Neuronal stem cell (in vitro differentiated cells): ENCODE data around the gene COQ2.

ENCODE experiments used
- DNase-seq: peaks from one replicate; pipeline ENCODE4 v3.0.0-alpha.2; 2013; ENCODE audit warnings: low spot score
- H2AFZ ChIP-seq: one replicate; pipeline ENCODE4 v1.6.1; 2013; ENCODE audit warnings: mild to moderate bottlenecking, low read length, inconsistent platforms
- H2AK5ac ChIP-seq: 2 replicates; pipeline ENCODE4 v1.6.1; 2013; ENCODE audit warnings: low read depth, mild to moderate bottlenecking, inconsistent platforms, low read length, moderate library complexity, mixed read lengths
- H2BK120ac ChIP-seq: 2 replicates; pipeline ENCODE4 v1.6.1; 2013; ENCODE audit warnings: low read depth, mild to moderate bottlenecking, inconsistent platforms, low read length, moderate library complexity, mixed read lengths
- H2BK12ac ChIP-seq: one replicate; pipeline ENCODE4 v1.6.1; 2013; ENCODE audit warnings: low read length, inconsistent platforms
- H2BK15ac ChIP-seq: 2 replicates; pipeline ENCODE4 v1.6.1; 2013; ENCODE audit warnings: mild to moderate bottlenecking, low read length, inconsistent platforms, mixed read lengths
- H2BK5ac ChIP-seq: one replicate; pipeline ENCODE4 v1.6.1; 2013; ENCODE audit warnings: inconsistent platforms, mild to moderate bottlenecking, low read length, moderate library complexity
- H3K14ac ChIP-seq: one replicate; pipeline ENCODE4 v1.6.1; 2013; ENCODE audit warnings: low read length, inconsistent platforms
- H3K18ac ChIP-seq: 2 replicates; pipeline ENCODE4 v1.6.1; 2013; ENCODE audit warnings: low read length, inconsistent platforms
- H3K23ac ChIP-seq: 2 replicates; pipeline ENCODE4 v1.6.1; 2013; ENCODE audit warnings: low read depth, mild to moderate bottlenecking, mixed read lengths, low read length, inconsistent platforms; ENCODE audit not compliant: poor library complexity
- H3K27ac ChIP-seq: replicated peaks from 3 replicates; pipeline ENCODE4 v1.5.1; 2013; ENCODE audit warnings: low read length, inconsistent platforms
- H3K27me3 ChIP-seq, 3 experiments: 2 replicates each; pipeline ENCODE4 v1.6.1; 2013; ENCODE audit warnings: low read length in 3 of 3, mild to moderate bottlenecking in 2 of 3, inconsistent platforms in 1 of 3, low read depth in 1 of 3, mixed read lengths in 1 of 3, moderate library complexity in 1 of 3; ENCODE audit not compliant: control insufficient read depth in 3 of 3, insufficient read depth in 3 of 3
- H3K36me3 ChIP-seq, 2 donors: replicated peaks in 1 of 2; 2 replicates each; pipeline ENCODE4 v1.6.1; 2013; ENCODE audit warnings: low read length in 2 of 2; ENCODE audit not compliant: control insufficient read depth in 2 of 2, insufficient read depth in 2 of 2
- H3K4ac ChIP-seq: 2 replicates; pipeline ENCODE4 v1.6.1; 2013; ENCODE audit warnings: inconsistent platforms, mild to moderate bottlenecking, low read length, moderate library complexity
- H3K4me1 ChIP-seq, 2 donors: 1 replicate in 1 of 2; 2 replicates in 1 of 2; pipeline ENCODE4 v1.6.1; 2013; ENCODE audit warnings: low read length in 2 of 2, low read depth in 1 of 2; ENCODE audit not compliant: control insufficient read depth in 2 of 2, insufficient read depth in 1 of 2
- H3K4me2 ChIP-seq: one replicate; pipeline ENCODE4 v1.6.1; 2013; ENCODE audit warnings: mild to moderate bottlenecking, low read length, inconsistent platforms; ENCODE audit not compliant: insufficient read depth, poor library complexity, severe bottlenecking
- H3K4me3 ChIP-seq, 2 donors: 2 replicates each; pipeline ENCODE4 v1.5.1; 2013; ENCODE audit warnings: low read length in 2 of 2, mild to moderate bottlenecking in 2 of 2, inconsistent platforms in 1 of 2, moderate library complexity in 1 of 2
- H3K79me1 ChIP-seq: one replicate; pipeline ENCODE4 v1.6.1; 2013; ENCODE audit warnings: low read depth, mild to moderate bottlenecking, inconsistent platforms, low read length, moderate library complexity
- H3K9ac ChIP-seq: one replicate; pipeline ENCODE4 v1.6.1; 2013; ENCODE audit warnings: mild to moderate bottlenecking, low read depth, low read length, inconsistent platforms; ENCODE audit not compliant: poor library complexity
- H3K9me3 ChIP-seq, 2 donors: replicated peaks in 1 of 2; 2 replicates each; pipeline versions ENCODE3 to v1.6.1; 2013; ENCODE audit warnings: low read length in 2 of 2, mild to moderate bottlenecking in 2 of 2, inconsistent platforms in 1 of 2, low read depth in 1 of 2, mixed read lengths in 1 of 2, moderate library complexity in 1 of 2; ENCODE audit not compliant: control insufficient read depth in 2 of 2, insufficient read depth in 1 of 2
- H4K8ac ChIP-seq: one replicate; pipeline ENCODE4 v1.6.1; 2013; ENCODE audit warnings: low read depth, mild to moderate bottlenecking, inconsistent platforms, low read length, moderate library complexity
- H4K91ac ChIP-seq: one replicate; pipeline ENCODE4 v1.6.1; 2013; ENCODE audit warnings: low read length, low read depth, mild to moderate bottlenecking, inconsistent platforms; ENCODE audit not compliant: poor library complexity
- WGBS, 2 donors: extraction: QIAGEN DNeasy Blood & Tissue Kit; methylation state at CpG; one replicate each; pipeline ENCODE4 v1.1.7; 2013; ENCODE audit warnings: missing lambda C conversion rate in 2 of 2, mixed read lengths in 1 of 2; ENCODE audit not compliant: insufficient read length in 2 of 2, insufficient replicate concordance in 1 of 2; ENCODE audit errors: extremely low coverage in 2 of 2; 5-methylcytosine and 5-hydroxymethylcytosine counted together

COQ2 gene

DNA sequence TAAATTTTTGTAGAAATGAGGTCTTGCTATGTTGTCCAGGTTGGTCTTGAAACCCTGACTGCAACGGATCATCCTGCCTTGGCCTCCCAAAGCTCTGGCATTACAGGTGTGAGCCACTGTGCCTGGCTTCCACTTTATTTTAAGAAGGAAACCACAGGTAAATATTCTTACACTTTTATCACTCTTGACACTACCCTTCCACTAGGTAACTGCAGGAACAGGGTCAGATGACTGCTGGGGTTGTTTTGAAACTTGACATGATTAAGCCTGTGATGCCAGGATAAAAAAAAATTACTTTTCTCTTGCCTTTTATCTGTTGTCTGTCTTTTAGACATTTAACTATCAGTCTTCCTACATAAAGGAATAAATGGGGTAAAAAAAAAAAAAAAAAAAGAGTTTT, 43.5 kb downstream of the COQ2 start:
- no peak overlapping the region for H2BK15ac ChIP-seq
- H2BK5ac ChIP-seq, result no peak overlapping the region
- no peak overlapping the region for H2AK5ac ChIP-seq
- H3K36me3 ChIP-seq, result no peaks in the 10 kb centered on the region
- H3K4me1 ChIP-seq, result peaks cover 0 to 3% of the 10 kb centered on the region in 2 donors
- no peak overlapping the region for H4K91ac ChIP-seq
- H3K18ac ChIP-seq, result no peak overlapping the region
- H3K4ac ChIP-seq, result no peak overlapping the region
- no peak overlapping the region for H2AFZ ChIP-seq
- no peak overlapping the region for H3K23ac ChIP-seq
- no peak overlapping the region for H3K14ac ChIP-seq
- H3K4me3 ChIP-seq, result no peak overlapping the region
- no peaks in the 10 kb centered on the region for H3K9me3 ChIP-seq
- H4K8ac ChIP-seq, result no peak overlapping the region
- no peak overlapping the region for H3K4me2 ChIP-seq
- no peaks in the 10 kb centered on the region for H3K79me1 ChIP-seq
- no peaks in the 10 kb centered on the region for H3K27me3 ChIP-seq
- H3K9ac ChIP-seq, result no peak overlapping the region
- no peak for DNase-seq
- H3K27ac ChIP-seq, result no peak overlapping the region
- H2BK12ac ChIP-seq, result no peak overlapping the region
- WGBS, 2 donors, result no CpG with 5 or more reads among the region's 1 CpG
- H2BK120ac ChIP-seq, result no peak overlapping the region

DNA sequence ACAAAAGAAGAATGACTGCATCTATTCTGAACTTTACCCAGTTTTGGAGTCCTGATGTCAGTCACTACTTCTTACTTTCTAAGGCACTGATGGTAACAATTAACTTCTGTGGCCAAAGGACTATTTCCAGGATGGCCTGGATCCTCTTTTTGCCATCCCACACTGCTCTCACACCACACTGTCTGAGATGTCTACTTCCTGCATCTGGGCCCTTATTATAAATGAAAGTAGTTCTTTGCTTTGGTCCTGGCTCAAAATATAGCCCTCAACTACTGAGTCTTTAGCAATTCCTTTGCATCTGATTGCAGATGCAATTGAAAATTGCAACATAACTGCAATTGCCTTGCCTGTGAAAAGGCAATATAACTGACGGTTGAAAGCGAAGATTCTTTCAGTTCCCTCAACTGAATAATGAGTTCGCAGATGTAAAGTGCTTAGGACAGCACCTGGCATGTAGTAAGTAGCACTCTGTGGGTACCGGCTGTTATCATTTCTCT, 44.2 kb downstream of the COQ2 start:
- Histone ChIP-seq H3K36me3 (no peaks in the 10 kb centered on the region), H3K4me2 (no peak overlapping the region), H3K4ac (no peak overlapping the region), H3K4me3 (no peak overlapping the region), H3K27me3 (no peaks in the 10 kb centered on the region), H3K9ac (no peak overlapping the region), H4K8ac (no peak overlapping the region), H2AFZ (no peak overlapping the region), H3K9me3 (no peaks in the 10 kb centered on the region), H2BK120ac (no peak overlapping the region), H2BK5ac (no peak overlapping the region), H2AK5ac (no peak overlapping the region), H3K23ac (no peak overlapping the region), H3K79me1 (no peaks in the 10 kb centered on the region), H2BK15ac (no peak overlapping the region), H3K27ac (no peak overlapping the region), H3K4me1 (peaks cover 0 to 3% of the 10 kb centered on the region in 2 donors), H2BK12ac (no peak overlapping the region), H3K14ac (no peak overlapping the region), H4K91ac (no peak overlapping the region), H3K18ac (no peak overlapping the region)
- no peak for DNase-seq
- no CpG with 5 or more reads among the region's 4 CpGs for WGBS, 2 donors

DNA sequence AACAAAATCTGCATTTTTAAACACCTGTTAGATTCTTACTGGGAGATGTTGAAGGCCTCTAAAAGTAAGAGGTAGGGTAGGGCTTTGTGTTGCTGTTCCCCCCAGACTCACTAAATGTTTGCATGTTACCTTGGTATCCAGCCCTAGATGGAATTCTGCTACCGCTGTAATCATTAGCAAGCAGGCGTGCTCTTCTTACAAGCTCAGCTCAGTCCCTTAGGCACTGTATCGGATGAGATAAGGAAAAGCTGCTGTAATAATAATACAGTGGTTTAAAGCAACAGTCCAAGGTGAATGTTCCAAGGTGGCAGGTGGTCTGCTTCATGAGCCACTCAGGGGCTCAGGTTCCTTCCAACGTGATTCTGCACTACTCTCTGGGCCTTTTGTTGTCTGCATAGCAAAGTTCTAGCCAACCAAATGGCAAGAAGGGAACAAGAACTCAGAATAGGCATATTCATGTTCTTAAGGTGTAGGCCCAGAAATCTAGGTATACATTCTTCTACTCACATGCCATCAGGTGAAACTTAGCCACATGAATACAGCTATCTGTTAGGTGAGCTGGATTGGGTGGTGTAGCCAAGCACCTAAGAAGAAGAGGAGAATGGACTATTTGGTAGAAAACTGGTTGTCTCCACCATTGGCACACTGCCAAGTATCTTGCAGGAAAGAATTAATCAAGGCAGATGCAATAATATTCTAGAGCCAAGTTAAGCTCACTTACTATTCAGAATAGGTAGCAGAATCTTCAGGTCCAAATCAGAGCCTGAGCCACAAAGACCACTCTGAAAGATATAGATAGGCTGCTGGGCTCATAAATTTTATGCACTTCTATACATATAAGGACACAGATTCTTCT, 46.0 kb downstream of the COQ2 start:
- no peak overlapping the region for H2BK12ac ChIP-seq
- H3K9ac ChIP-seq, result no peak overlapping the region
- no peak overlapping the region for H3K4me3 ChIP-seq
- H3K27me3 ChIP-seq, result no peaks in the 10 kb centered on the region
- no CpG with 5 or more reads among the region's 4 CpGs for WGBS, 2 donors
- H3K4ac ChIP-seq, result no peak overlapping the region
- H3K9me3 ChIP-seq, result no peaks in the 10 kb centered on the region
- H3K36me3 ChIP-seq, result no peaks in the 10 kb centered on the region
- H2BK5ac ChIP-seq, result no peak overlapping the region
- no peak overlapping the region for H3K14ac ChIP-seq
- no peak overlapping the region for H3K23ac ChIP-seq
- H3K4me1 ChIP-seq, result peaks cover 0 to 3% of the 10 kb centered on the region in 2 donors
- no peak overlapping the region for H3K27ac ChIP-seq
- H3K4me2 ChIP-seq, result no peak overlapping the region
- no peak overlapping the region for H2BK120ac ChIP-seq
- no peak overlapping the region for H4K91ac ChIP-seq
- H2AK5ac ChIP-seq, result no peak overlapping the region
- no peak overlapping the region for H3K18ac ChIP-seq
- no peak overlapping the region for H4K8ac ChIP-seq
- H2BK15ac ChIP-seq, result no peak overlapping the region
- no peaks in the 10 kb centered on the region for H3K79me1 ChIP-seq
- DNase-seq, result no peak
- no peak overlapping the region for H2AFZ ChIP-seq

DNA sequence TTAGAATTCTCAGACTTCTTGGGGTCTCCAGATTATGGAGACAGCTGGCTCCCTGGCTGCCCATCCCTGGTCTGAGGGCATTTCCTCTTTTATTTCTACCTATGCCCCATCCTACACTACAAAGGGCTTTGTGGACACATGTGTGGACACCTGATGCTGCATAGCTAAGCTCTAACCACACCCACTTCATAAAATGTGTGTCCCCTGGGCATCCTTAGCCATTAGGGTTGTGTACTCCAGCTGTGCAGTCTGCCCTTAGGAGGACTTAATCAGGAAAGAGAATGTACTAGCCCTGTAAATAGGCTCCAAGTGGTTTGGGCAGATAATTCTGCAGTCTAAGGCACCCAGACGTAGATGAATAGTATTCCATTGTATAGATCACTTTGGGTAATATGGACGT, 47.0 kb downstream of the COQ2 start:
- no peak overlapping the region for H3K4me3 ChIP-seq
- H2AK5ac ChIP-seq, result no peak overlapping the region
- no peak overlapping the region for H2BK120ac ChIP-seq
- no peaks in the 10 kb centered on the region for H3K79me1 ChIP-seq
- no peak overlapping the region for H3K23ac ChIP-seq
- no peak overlapping the region for H3K4me2 ChIP-seq
- H2BK15ac ChIP-seq, result no peak overlapping the region
- no peaks in the 10 kb centered on the region for H3K36me3 ChIP-seq
- H3K9ac ChIP-seq, result no peak overlapping the region
- H3K9me3 ChIP-seq, result no peaks in the 10 kb centered on the region
- H3K4ac ChIP-seq, result no peak overlapping the region
- H4K8ac ChIP-seq, result no peak overlapping the region
- no peak overlapping the region for H2AFZ ChIP-seq
- no peak overlapping the region for H3K27ac ChIP-seq
- H2BK5ac ChIP-seq, result no peak overlapping the region
- H3K4me1 ChIP-seq, result peaks cover 0 to 3% of the 10 kb centered on the region in 2 donors
- no peaks in the 10 kb centered on the region for H3K27me3 ChIP-seq
- H3K14ac ChIP-seq, result no peak overlapping the region
- no peak overlapping the region for H3K18ac ChIP-seq
- no peak overlapping the region for H4K91ac ChIP-seq
- H2BK12ac ChIP-seq, result no peak overlapping the region
- DNase-seq, result no peak
- no CpG with 5 or more reads among the region's 2 CpGs for WGBS, 2 donors
